OCI-LY7 (cell line): ENCODE measurements around the gene PLXDC2. TPM values are rescaled to one million over a fixed set of nuclear protein-coding genes. Genes with fewer than 3 reads are reported as not detected.

Experiments
- BruUV-seq: library from RNA; stranded (reverse); fragments of 400-500 nt; replicated peaks from 2 replicates; lab custom pipeline; 2021; lab: Mats Ljungman, UMichigan
- CTCF ChIA-PET: fragments of 300-600 bp; sonication (Branson Sonifier 250); formaldehyde crosslinking; loops from one replicate; lab custom pipeline; 2022; ENCODE audit warnings: antibody characterized with exemption; ENCODE audit not compliant: unreplicated experiment; lab: Charles Lee
- POLR2A ChIA-PET: fragments of 300-600 bp; sonication (Branson Sonifier 250); formaldehyde crosslinking; loops from one replicate; lab custom pipeline; 2022; ENCODE audit warnings: antibody characterized with exemption; lab: Charles Lee
- DNase-seq: peaks from one replicate; pipeline ENCODE4 v3.0.0-alpha.2; 2015; ENCODE audit warnings: low spot score
- H2AFZ ChIP-seq: fragments of 200-600 bp; sonication (generic), shearing (Covaris generic); 2 replicates; pipeline ENCODE4 v1.6.1; 2014; ENCODE audit warnings: mild to moderate bottlenecking, antibody characterized with exemption, low read length, moderate library complexity
- H3K27ac ChIP-seq: fragments of 200-600 bp; sonication (generic); 2 replicates; pipeline ENCODE4 v1.5.1; 2014; ENCODE audit warnings: mixed run types, low read depth, mild to moderate bottlenecking, moderate library complexity, low read length, inconsistent platforms; ENCODE audit not compliant: poor library complexity, severe bottlenecking
- H3K36me3 ChIP-seq: fragments of 200-600 bp; sonication (generic); 2 replicates; pipeline ENCODE4 v1.6.1; 2014; ENCODE audit warnings: mild to moderate bottlenecking, antibody characterized with exemption, low read length, moderate library complexity, mixed read lengths; ENCODE audit not compliant: insufficient read depth
- H3K4me1 ChIP-seq: fragments of 200-600 bp; sonication (generic); 2 replicates; pipeline ENCODE4 v1.5.1; 2014; ENCODE audit warnings: mild to moderate bottlenecking, low read length; ENCODE audit not compliant: insufficient read depth, poor library complexity, severe bottlenecking
- H3K4me2 ChIP-seq: fragments of 200-600 bp; sonication (generic); 2 replicates; pipeline ENCODE4 v1.6.1; 2014; ENCODE audit warnings: mild to moderate bottlenecking, low read length
- H3K4me3 ChIP-seq: fragments of 200-600 bp; sonication (generic); 2 replicates; pipeline ENCODE4 v1.5.1; 2014; ENCODE audit warnings: mild to moderate bottlenecking, low read depth, low read length; ENCODE audit not compliant: poor library complexity, severe bottlenecking
- H3K79me2 ChIP-seq: fragments of 200-600 bp; sonication (generic); 2 replicates; pipeline ENCODE4 v1.6.1; 2016; ENCODE audit warnings: low read depth, mild to moderate bottlenecking, low read length, moderate library complexity, mixed read lengths; ENCODE audit not compliant: insufficient read depth
- H3K9me2 ChIP-seq: fragments of 200-600 bp; sonication (generic); 2 replicates; pipeline ENCODE4 v1.6.1; 2016; ENCODE audit warnings: mild to moderate bottlenecking, low read length, mixed read lengths; ENCODE audit not compliant: insufficient read depth
- H3K9me3 ChIP-seq: fragments of 200-600 bp; sonication (generic); 2 replicates; pipeline ENCODE4 v1.6.1; 2014; ENCODE audit warnings: mild to moderate bottlenecking, mixed run types, low read length, mixed read lengths
- H4K20me1 ChIP-seq: fragments of 200-600 bp; sonication (generic); 2 replicates; pipeline ENCODE4 v1.6.1; 2014; ENCODE audit warnings: mild to moderate bottlenecking, antibody characterized with exemption, low read length, moderate library complexity, mixed read lengths; ENCODE audit not compliant: insufficient read depth
- CTCF ChIP-seq: fragments of 200-600 bp; sonication (generic); conservative IDR thresholded peaks from 2 replicates; pipeline ENCODE4 v1.5.1; 2014; ENCODE audit warnings: mild to moderate bottlenecking, antibody characterized with exemption, low read length, moderate library complexity, mixed read lengths
- EZH2phosphoT487 ChIP-seq: fragments of 200-600 bp; sonication (generic); IDR thresholded peaks from 2 replicates; pipeline ENCODE4 v1.6.1; 2018; ENCODE audit warnings: low read depth, borderline replicate concordance, mild to moderate bottlenecking, mixed run types, antibody characterized with exemption, low read length, moderate library complexity, mixed read lengths
- intact Hi-C: fragments of 100-400 bp; cut with micrococcal nuclease; formaldehyde crosslinking; loops from one replicate; pipeline ENCODE4 v1.10.0; 2022; ENCODE audit not compliant: unreplicated experiment
- total RNA-seq, 2 experiments: library from RNA; depleted of rRNA in 1 of 2; stranded (reverse); fragments of >200 nt in 1 of 2; shearing (Covaris generic) in 1 of 2; gene quantifications; 2 replicates each; pipeline ENCODE4 v1.2.3, GENCODE V29; 2014 to 2022

PLXDC2 gene
- total RNA-seq, 2 experiments from 2014 or later = not detected

- no peaks in the 10 kb centered on the region for H3K9me3 ChIP-seq
- CTCF ChIA-PET = no interaction called here
These were observed 61.4 kb downstream of the PLXDC2 start for GRCh38 chr10:19877466-19878255.

GRCh38 chr10:19882621-19883020 is 66.4 kb downstream of the PLXDC2 start:
- no peak overlapping the region for H3K27ac ChIP-seq
- intact Hi-C loops = no loop called here
- no TSS peak for BruUV-seq
- H4K20me1 ChIP-seq = no peaks in the 10 kb centered on the region
- H3K36me3 ChIP-seq = no peaks in the 10 kb centered on the region
- no peaks in the 10 kb centered on the region for H3K79me2 ChIP-seq
- ChIA-PET POLR2A (no interaction called here), CTCF (no interaction called here)
- H3K9me2 ChIP-seq = no peaks in the 10 kb centered on the region
- no peak for DNase-seq
- H2AFZ ChIP-seq = no peak overlapping the region
- H3K4me3 ChIP-seq = no peak overlapping the region
- H3K9me3 ChIP-seq = no peaks in the 10 kb centered on the region
- H3K4me1 ChIP-seq = no peaks in the 10 kb centered on the region
- H3K4me2 ChIP-seq = no peak overlapping the region
- TF ChIP-seq CTCF (no peak), EZH2phosphoT487 (no peak)

More at GRCh38 chr10:19877466-19878255, 61.4 kb downstream of the PLXDC2 start:
- H4K20me1 ChIP-seq = no peaks in the 10 kb centered on the region
- POLR2A ChIA-PET = no interaction called here
- no peaks in the 10 kb centered on the region for H3K4me1 ChIP-seq
- no peaks in the 10 kb centered on the region for H3K36me3 ChIP-seq
- H3K27ac ChIP-seq = no peak overlapping the region
- TF ChIP-seq CTCF = no peak
- no peak for TF ChIP-seq EZH2phosphoT487
- no peak overlapping the region for H3K4me2 ChIP-seq
- no peak overlapping the region for H2AFZ ChIP-seq
- no peaks in the 10 kb centered on the region for H3K9me2 ChIP-seq
- intact Hi-C loops = no loop called here
- no peak overlapping the region for H3K4me3 ChIP-seq
- no peaks in the 10 kb centered on the region for H3K79me2 ChIP-seq
- no TSS peak for BruUV-seq
- no peak for DNase-seq

- H3K9me2 ChIP-seq = no peaks in the 10 kb centered on the region
- DNase-seq = no peak
- no peaks in the 10 kb centered on the region for H4K20me1 ChIP-seq
- CTCF ChIA-PET = no interaction called here
- H3K9me3 ChIP-seq = no peaks in the 10 kb centered on the region
- POLR2A ChIA-PET = interaction anchor here (1.2 kb wide), 1 partner anchor 119 kb away, joined by 3 read pairs; no protein-coding TSS in a partner anchor
- no peaks in the 10 kb centered on the region for H3K36me3 ChIP-seq
- no peak overlapping the region for H3K27ac ChIP-seq
- H3K4me3 ChIP-seq = no peak overlapping the region
- no TSS peak for BruUV-seq
- H3K4me1 ChIP-seq = no peaks in the 10 kb centered on the region
- intact Hi-C loops = no loop called here
- no peaks in the 10 kb centered on the region for H3K79me2 ChIP-seq
- H3K4me2 ChIP-seq = no peak overlapping the region
- H2AFZ ChIP-seq = no peak overlapping the region
- TF ChIP-seq CTCF = no peak
- no peak for TF ChIP-seq EZH2phosphoT487
These were observed 71.9 kb downstream of the PLXDC2 start for GRCh38 chr10:19888061-19888660.
